ENCODE measurements around the gene MYO7A. TPM values are rescaled to one million over a fixed set of nuclear protein-coding genes. Genes with fewer than 3 reads are reported as not detected.

MYO7A gene
- total RNA-seq, 4 donors from 2014 or later = 11.7 to 26.4 (median 17.7) TPM

DNA sequence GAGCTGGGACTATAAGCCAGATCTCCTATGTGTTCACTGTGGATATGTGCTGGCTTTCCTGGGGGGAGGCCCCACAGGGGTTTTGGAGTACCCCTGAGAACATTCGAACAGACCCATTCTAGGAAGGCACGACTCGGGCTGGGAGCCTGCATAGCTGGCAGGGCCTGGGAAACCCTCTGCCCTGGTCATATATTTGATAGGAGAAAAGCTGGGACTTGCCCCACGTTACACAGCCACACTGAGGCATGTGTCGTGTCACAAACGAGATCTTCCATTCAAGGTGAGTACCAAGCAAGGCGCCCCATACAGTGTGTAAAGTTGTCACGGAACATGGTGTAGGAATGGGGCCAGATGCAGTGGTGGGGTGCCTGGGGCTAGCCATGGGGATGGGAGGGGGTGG lies 11.2 kb downstream of the MYO7A start:
- TF ChIP-seq, protein P1, sequence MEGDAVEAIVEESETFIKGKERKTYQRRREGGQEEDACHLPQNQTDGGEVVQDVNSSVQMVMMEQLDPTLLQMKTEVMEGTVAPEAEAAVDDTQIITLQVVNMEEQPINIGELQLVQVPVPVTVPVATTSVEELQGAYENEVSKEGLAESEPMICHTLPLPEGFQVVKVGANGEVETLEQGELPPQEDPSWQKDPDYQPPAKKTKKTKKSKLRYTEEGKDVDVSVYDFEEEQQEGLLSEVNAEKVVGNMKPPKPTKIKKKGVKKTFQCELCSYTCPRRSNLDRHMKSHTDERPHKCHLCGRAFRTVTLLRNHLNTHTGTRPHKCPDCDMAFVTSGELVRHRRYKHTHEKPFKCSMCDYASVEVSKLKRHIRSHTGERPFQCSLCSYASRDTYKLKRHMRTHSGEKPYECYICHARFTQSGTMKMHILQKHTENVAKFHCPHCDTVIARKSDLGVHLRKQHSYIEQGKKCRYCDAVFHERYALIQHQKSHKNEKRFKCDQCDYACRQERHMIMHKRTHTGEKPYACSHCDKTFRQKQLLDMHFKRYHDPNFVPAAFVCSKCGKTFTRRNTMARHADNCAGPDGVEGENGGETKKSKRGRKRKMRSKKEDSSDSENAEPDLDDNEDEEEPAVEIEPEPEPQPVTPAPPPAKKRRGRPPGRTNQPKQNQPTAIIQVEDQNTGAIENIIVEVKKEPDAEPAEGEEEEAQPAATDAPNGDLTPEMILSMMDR (IDR thresholded peaks at IDR 0.05; ENCODE audit: low read depth) = no peak

DNA sequence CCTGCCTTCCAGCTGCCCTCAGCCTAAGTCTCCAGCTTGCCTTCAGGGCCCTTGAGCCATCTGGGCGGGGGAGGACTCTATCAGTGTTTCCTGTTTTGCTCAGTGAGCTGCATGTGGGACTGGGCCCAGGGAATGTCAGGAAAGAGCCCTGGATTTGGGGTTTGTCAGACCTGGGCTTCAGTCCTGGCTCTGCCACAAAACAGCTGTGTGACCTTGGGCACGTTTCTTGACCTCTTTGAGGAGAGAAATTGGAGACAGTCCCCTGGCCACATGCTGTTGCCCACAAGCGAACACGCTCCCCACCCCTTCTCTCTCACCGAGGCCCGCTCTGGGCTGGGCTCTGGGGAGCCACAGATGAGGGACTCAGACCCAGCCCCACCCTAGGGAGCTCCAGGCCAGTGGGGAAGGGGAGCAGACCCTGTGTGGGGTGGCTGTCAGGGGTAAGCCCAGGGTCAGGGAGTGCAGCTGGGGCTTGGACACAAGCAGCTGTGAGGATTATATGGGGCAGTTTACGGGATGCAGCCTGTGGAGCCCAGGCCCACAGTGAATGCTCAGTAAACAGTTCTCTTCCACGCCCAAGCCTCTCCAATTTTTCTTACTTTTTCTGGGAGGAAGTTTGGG lies 12.3 kb downstream of the MYO7A start:
- TF ChIP-seq, protein P1 (IDR thresholded peaks at IDR 0.05; ENCODE audit: low read depth) = no peak

DNA sequence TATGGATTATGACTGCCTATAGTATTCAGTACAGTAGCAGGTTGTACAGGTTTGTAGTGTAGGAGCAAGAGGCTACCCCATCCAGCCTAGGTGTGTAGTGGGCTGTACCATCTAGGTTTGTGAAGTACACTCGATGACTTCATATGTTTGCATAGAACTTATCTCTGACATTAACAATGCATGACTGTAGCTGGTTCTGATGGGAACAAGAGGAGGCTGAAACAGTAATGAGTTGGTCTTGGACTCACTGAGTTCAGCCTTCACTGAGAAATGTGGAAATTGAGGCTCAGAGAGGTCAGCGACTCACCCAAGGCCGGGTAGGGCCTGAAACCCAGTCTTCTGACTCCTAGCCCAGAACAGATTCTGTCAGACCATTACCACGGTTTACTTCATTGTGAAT lies 13.0 kb downstream of the MYO7A start:
- TF ChIP-seq, protein P1 (IDR thresholded peaks at IDR 0.05; ENCODE audit: low read depth) = no peak

DNA sequence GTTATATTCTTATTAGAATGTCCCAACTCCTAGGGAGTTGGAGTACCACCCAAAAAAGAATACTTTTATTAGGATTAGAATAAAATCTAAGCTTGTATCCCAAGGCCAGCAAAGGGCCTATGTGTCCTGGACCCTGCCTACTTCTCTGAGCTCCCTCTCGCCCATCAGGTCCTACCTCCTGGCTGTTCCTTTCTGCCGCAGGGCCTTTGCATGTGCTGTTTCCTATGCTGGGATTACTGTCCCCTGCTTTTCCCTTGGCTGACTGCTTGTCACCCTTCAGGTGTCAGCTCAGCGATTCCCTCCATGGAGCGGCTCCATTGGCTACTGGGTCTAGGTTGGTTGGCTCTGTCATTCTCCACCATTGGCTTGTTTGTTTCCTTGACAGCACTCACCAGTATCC lies 13.4 kb downstream of the MYO7A start:
- TF ChIP-seq, protein P1 (IDR thresholded peaks at IDR 0.05; ENCODE audit: low read depth) = no peak

DNA sequence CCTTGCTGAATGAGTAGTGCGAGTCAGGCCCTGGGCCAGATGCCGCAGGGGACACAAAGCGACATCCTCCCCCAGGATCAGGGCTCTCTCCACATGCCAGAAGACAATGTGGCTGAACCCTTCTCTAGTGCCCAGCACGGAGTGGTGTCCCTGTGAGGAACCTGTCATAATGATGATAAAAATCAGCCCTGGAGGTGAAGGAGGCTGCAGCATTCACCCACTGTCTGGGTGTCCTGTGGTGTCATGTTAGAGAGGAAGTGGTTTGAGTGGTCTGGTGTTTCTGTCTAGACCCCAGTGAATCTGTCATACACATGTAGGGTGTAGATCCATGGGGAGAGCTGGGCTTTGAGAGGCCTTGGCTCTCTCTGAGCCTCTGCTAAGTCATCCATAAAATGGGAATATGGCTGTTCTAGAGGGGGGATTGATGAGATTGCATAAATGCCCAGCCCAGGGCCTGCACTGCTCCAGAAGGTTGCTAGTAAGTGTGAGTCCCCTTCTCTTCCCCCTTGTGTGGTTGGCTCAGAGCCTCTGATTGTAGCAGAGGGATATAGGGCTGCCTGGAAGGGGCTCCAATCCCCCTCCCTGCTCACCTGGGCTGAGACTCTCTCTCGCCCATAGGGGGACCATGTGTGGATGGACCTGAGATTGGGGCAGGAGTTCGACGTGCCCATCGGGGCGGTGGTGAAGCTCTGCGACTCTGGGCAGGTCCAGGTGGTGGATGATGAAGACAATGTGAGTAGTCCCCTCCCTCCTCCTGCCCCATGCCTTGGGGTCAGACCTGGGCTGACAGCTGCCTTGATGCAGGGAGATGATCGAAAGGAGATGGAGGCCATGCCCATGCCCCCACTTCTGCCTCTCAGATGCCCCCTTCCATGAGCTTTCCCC lies 14.3 kb downstream of the MYO7A start:
- TF ChIP-seq, protein P1 (IDR thresholded peaks at IDR 0.05; ENCODE audit: low read depth) = no peak

DNA sequence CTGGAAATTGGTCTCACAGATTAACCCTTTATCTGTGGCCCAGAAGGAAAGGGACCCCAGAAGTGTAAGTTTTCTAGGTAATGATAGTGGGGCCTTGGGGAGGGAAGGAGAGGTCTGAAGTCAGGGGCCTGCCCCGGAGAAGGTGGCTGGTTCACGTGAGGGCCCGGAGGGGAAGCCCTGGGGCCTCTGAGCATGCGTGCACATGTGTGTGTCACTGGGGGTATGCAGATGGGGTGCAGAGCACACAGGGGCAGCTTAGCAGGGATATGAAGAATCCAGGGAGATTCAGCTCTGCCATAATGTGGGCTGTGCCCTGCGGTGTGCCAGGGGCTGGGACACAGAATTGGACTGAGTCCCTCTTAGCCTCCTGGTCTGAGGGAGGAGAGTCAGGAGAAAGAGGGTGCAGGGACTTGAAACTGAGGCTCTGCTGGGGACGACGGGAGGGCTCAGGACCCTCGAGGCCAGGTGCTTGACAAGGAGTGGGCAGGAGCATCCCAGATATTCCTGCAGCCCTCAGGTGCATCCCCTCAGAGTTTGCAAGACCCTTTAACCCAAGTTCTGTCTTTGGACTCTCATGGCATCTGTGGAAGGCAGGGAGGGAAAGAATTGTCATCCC lies 15.5 kb downstream of the MYO7A start:
- TF ChIP-seq, protein P1 (IDR thresholded peaks at IDR 0.05; ENCODE audit: low read depth) = no peak

Measured in subcutaneous adipose tissue (tissue), 4 donors.